Esophagus squamous epithelium (tissue), 4 donors: ENCODE measurements around the gene EIF3J.

ENCODE experiments used
- CTCF ChIP-seq, 6 experiments: fragments of 450-650 bp in 4 of 6; fragments of 200-600 bp in 2 of 6; sonication (generic) in 2 of 6; IDR thresholded peaks; one replicate each; pipeline ENCODE4 v1.5.1; 2016 to 2019; ENCODE audit warnings: antibody characterized with exemption in 6 of 6, mild to moderate bottlenecking in 4 of 6, moderate library complexity in 4 of 6
- POLR2A ChIP-seq, 4 donors: fragments of 450-650 bp; IDR thresholded peaks; one replicate each; pipeline ENCODE4 v1.6.1; 2017; ENCODE audit warnings: antibody characterized with exemption in 4 of 4, mild to moderate bottlenecking in 4 of 4, moderate library complexity in 3 of 4

- TF ChIP-seq CTCF (IDR thresholded peaks at IDR 0.05) (no peak), POLR2A (IDR thresholded peaks at IDR 0.05) (no peak)
These were observed 31.4 kb downstream of the EIF3J start for GRCh38 chr15:44568338-44568737.
